HG02763 (cell line): ENCODE measurements around the gene CD86.

Source experiments
- ATAC-seq: cut with Tn5 transposase; IDR thresholded peaks from one replicate; pipeline ENCODE4 v1.9.1; 2021; ENCODE audit warnings: mild to moderate bottlenecking, moderate library complexity; ENCODE audit not compliant: unreplicated experiment

The CD86 gene

DNA sequence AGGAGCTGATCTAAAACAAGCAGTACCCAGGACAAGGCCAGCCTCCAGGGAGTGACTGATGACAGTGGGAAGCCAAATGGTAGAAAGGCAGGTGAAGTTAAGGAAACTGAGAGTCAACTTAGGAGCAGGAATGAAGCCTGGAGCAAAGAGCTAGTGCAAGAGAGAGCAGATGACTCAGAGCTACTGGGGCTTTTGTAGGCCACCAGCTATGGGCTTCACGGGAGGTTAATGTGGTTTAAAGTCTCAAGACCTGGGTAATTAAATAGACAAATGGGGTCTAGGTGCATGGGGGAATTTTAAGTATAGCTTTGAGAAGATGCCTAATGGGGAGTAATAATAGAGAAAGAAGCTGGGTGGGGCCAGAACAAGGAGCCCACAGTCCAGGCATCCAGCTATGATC lies 3.1 kb downstream of the CD86 start:
- no peak for ATAC-seq

DNA sequence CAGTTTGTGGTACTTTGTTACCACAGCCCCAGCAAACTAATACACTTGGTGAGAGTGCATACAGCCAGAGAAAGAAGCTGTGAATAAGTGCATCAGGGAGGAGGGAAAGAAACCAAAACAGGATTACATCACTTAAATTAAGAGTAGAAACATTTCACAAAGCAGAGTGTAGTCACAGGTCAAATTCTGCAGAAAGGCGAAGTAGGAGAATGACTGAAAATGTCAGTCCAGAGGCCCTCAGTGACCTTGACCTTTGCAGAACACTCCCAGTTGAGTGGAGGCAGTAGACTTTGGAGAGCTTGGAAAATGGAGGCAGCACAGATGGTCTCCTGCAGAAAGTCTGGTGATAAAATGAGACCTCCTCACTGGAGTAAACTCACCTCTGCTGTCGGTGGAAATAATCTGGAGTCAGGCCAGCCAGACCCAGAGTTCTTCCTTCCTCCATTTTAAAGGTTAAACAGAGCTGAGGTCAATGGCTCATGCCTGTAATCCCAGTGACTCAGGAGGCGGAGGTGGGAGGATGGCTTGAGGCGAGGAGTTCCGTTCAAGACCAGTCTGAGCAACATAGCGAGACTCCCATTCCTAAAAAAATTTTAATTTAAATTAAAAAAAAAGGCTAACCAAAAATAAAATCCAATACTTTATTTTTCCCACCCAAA lies 5.0 kb downstream of the CD86 start:
- ATAC-seq = no peak

DNA sequence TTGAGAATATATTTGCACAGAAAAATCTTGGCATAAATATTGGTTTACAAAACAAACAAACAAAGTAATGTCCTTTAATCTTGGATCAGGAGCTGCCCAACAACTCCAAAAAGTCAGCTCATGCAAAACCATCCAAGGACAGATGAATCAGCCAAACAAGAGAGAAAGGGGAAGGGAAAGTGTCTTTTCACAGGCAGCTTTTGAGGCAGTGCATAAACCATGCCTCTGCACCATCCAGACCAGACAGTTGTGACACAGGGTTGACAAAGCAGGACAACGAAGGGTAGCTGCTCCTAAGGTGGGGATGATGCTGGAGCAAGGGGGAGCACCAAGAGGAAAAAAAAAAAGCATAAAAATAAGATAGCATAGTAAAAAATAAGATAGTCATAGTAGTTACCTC lies 8.7 kb downstream of the CD86 start:
- ATAC-seq = no peak

DNA sequence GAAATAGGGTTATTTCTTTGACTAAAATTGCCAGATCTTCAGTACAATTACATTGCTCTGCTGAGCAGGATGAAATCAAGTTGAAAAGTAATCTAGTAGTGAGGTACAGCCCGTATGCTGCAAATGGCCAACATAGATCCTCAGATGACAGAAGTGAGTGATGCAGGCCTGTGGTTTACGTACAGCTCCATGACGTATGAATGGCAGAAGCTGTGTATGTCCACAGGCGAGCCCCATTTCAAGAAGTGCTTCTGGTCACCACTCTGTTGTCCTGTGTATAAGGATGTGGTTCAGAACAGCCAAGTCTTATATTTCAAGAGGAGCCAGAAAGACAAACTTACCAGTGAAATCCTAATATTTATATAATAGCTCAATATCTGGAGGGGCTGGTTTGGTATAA lies 9.2 kb downstream of the CD86 start:
- ATAC-seq = no peak

DNA sequence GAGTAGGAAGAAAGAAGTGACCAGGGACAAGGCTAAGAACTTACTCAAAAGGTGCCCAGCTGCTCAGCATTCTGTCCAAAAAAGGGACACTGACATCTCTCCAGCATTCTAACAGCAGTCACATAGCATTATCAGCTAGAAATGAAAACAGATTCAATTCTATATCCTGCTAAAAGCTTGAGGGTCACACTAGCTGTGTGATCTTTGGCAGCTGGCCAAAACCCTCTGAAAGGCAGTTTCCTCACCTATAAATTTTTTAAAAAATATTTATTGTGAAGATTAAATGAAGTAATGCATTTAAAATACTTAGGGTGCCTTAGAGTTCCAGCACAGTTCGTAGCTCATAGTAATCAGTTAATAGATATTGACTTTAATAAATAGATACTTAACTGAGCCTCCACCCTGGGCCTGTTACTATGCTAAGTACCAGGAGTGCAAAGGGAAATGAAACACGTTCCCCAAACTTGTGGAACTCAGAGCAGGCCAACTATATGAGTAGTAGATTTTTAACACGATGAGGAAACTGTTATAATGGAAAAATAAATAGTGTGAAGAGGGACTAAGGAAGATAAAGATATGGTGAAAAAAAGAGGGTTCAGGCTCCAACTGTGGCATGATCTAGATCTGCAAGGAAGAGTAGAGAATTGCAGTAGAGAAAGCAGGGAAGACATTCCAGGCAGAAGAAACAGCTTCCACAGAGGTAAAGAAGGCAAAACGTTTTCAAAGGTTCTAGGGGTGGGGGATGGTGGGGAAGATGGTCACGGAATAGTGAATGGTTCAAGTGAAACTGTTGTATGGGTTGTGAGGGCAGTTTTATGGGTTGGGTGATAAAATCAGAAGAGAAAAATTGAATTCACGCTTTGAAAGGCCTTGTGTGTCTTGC lies 11.4 kb downstream of the CD86 start:
- ATAC-seq = peak; percentile 11

DNA sequence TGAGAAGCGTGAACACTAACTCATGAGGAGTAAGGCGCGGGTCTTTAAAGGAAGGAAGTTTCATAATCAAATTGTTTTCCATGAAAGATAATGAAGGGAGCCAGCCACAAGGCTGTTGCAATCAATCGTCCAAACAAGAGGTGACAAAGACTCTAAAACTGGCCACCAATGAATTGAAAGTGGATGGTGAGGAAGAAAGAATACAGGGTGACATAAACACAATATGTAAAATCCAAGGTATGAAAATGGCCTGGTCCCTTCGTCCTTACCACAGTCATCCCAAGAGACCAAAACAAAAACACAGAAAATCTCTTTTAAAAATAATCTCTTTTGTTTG lies 12.0 kb downstream of the CD86 start:
- ATAC-seq = peak; percentile 61

DNA sequence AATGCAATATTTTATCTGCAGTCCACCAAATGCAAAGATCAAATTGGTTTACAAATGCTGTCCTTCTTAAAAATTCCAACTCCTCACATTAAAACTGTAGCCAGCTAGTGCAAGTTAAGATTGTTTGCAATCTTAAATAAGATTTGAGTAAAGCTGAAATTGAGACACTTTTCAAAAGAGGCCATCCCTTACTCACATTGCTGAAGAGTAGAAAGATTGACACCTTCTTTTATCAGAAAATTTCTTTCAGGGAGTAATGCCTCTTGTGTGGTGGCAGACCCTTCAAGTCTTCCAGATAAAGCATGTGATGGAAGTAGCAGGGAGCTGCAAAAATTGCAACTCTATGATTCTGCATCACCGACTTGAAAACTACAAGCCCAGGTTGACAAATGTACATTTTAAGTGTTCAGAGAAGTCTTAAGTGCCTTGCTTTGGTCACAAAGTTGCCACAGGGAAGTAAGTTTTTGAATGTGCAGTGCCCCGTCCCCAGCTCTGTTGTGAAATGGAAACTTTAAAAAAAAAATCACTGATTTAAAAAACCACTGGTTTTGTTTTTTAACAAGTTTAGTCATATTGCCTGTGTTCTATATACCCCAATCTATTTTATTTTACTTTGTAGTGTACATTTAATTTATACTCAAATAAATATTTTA lies 12.6 kb downstream of the CD86 start:
- ATAC-seq = peak; percentile 34

DNA sequence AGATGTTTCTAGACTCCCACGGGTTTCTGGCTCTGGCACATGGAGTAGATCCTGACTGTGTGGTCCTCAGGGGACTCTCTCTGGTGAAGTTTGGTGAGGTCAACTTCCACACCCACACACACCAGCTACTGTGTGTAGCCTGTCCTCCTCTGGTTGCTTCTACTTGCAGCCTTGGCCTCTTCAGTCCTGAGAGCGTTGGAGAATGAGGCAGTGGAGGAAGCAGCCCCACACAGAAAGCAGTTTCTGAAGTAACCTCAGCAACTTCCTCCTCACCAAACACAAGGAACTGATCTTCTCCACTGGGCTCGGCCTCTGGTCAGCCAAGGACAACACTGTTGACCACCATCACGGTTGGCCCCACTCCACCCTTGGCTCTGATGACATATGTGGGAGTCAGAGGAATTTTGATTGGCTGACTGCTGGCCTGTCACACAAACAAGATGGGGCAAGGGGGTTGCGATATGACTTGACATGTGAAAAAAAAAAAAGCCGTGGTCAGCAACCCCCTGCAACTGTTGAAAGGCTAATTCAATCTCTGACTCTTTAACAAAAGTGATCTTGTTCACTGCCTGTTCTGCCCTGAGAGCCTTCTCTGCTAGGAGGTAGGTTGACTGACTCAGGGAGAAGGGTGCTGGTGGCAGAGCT lies 19.6 kb downstream of the CD86 start:
- ATAC-seq = peak; percentile 54

DNA sequence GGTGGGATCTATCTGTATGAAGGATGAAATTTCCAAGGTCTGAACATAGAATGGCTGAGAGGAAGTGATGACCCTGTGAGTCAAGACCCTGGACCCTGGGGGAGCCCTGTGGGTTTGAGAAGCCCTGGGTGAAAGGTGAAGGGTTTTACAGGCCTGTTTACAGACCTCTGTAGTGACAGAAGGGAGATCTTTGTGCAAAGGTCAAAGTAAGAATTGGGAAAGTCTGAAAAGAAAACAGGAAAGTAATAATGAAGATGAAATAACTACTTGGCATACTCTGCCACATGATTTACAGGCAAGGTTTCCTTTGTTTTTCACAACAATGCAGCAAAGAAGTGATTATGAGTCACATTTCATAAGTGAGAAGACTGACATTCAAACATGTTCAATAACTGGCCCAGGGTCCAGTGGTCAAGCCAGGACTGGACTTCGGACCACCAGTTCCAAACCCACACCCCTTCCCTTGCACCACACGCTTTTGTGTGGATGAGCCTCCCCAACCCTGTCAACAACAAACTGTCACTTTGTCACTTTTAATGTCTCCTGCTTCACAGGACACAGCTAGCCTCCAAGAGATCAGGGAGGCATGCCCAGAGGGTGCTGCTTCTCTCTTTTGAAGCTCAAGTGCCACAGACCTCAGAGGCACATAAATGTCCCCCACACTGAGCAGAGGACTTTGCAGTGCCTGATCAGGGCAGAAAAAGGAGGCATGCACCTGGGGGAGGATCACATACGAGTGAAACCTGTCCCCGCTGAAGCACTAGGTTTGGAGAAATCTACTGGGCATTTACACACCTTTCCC lies 21.5 kb downstream of the CD86 start:
- peak; percentile 2 for ATAC-seq

DNA sequence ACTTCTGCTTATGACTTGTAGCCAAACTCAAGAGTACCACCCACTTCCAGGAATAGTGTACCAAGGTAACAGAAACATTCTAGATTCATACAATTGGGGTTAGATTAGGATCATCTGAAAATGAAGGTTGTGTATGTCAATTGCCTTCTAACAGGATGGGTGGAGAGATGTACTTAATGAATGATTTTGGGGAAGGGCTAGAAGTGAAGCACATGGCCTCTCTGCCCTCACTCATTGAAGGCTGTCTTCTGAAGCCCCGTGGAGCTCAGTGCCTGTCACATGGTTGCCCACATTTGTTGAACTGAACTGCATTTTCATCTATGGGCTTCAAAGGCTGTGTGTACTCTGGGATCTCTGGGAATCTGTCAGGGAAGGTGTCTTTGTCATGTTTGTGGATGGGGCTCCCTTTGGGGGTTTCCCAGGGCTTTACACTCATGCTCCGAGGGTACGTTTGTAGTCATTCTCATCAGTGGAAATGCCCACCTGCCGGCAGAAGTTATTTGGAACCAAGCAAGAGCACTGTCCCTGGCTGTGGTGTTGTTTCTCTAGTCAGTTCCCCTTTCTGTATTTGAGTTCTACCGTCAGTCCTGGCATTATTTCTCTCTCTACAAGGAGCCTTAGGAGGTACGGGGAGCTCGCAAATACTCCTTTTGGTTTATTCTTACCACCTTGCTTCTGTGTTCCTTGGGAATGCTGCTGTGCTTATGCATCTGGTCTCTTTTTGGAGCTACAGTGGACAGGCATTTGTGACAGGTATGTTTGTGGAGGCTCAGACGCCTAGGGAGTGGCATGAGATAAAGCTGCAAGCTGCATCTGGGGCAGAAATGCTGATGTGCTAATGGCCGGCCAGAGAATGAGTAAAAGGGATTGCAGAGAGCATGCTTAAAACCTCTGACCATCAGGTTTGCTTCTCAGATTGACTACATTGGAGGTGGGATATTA lies 22.4 kb downstream of the CD86 start:
- ATAC-seq = peak; percentile 24

DNA sequence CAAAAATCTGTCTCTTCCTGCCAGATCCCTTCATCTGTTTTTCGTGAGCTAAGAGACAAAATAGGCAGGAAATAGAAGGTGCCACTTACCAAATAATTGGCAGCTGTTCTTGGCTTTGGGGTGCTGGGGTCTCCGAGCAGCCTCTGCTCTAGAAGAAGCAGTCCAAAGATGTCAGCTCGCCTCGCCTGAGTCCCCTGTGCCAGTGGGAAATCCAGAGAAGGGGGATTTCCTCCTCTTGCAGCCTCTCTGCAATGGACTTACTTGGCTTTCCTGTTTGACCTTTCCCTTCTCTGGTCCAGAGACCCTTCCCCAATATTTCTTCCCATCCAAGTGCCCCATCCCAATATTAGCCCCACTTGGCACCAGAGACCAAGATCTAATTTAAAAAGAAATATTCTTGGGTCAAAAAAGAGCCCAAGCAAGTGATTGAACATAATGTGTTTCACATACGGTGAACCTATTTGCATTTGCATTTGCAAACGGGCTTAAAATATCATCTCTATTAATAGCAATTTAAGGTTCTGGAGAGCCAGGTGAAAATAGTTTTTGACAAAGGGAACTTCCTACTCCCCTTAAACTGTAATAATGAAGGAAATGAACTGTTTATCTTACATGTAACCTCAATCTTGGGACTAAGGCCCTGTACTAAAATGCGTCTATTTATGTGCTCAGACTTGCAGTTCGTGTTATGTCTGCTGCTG lies 23.2 kb downstream of the CD86 start:
- ATAC-seq = no peak

DNA sequence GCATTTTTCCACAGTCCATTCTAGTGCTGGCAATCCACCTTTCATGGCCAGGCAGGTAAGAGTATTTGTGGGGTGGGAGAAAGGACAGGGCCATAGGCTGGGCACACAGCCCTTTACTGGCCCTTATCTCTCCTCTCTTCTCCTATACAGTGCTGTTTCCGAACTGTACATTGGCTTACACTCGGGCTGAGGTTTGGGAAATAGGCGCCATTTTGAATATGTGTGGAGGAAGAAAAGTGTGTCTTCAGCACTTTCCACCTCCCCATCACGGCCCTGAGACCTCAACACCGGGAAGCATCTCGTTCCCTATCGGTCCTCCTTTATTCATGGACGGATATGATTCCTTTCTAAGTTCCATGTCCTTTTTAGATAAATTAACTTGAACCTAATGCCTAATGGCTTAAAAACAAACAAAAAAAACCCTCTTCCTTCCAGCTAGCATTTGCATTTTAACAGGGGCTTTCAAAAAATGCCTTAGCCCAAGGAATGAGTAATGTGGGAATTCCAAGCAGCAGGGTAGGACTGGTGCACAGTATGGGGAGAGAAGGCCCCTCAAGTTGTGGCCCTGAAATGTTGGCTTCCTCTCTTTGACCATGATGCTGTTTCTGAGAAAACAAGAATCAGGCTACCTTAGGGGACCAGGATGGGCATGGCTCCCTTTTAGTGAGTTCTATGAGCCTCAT lies 24.5 kb downstream of the CD86 start:
- no peak for ATAC-seq

DNA sequence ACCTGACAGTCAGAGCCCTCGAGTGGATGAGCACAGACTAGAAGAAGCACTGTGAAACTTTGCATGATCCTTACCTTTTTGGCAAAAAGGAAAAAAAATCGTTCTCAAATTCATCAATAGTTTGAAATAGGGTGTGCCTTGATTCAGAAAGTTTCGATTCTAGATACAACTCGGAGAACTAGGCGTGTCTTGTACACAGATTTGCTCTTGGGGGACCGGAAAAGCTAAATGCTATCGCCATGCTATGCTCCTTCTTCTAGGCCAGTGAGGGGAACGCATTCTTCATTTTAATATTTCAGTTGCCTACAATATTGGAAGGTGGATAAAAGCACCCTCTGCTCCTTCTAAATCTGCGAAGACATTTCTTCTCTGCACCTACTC lies 25.0 kb downstream of the CD86 start:
- ATAC-seq = no peak

DNA sequence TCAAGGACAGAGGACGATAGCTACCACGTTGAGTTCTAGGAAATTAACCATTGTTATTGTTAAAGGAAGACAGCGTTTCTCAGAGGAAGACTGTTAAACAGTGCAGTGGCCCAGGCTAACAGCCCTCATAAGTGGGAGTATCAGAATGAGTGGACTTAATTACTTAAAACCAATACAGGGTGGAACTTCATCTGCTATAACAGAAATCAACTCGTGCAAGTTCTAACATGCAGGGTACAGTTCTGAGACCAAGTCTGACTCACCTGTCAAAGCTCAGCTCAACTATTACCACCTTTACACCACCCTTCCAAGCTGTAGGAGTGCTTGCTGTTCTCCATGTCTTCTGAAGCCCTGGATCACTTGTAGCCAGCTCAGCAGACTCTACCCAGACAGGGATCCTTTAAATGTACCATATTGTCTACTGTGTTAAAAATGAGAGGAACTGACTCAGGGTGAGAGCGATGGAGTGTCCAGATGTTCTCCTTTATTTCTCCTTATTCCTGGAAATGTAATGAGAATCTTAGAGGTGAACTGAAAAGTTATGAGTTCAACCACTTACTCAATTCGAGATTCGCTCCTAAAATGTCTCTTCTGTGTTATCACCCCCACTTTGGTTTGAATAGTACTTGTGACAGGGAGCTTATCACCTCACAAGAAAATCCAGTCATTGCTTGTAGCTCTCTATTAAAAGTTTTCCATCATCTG lies 26.5 kb downstream of the CD86 start:
- ATAC-seq = no peak

DNA sequence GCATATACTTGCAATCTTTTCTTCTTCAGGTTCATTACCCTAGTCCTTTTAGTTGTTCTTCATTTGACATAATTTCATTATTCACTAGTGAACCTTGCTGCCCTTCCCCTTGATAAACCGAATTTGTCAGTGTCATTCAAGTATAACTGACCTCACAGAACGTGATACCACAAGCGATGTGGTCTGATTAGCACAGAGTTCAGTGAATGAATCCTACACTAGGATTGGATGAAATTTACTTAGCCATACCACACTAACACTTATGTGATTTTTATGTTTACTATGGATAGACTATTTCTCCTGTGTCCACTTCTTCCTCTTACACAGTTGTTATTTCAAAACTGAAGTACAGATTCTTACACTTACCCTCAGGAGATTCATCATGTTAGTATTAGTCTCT lies 27.2 kb downstream of the CD86 start:
- no peak for ATAC-seq

DNA sequence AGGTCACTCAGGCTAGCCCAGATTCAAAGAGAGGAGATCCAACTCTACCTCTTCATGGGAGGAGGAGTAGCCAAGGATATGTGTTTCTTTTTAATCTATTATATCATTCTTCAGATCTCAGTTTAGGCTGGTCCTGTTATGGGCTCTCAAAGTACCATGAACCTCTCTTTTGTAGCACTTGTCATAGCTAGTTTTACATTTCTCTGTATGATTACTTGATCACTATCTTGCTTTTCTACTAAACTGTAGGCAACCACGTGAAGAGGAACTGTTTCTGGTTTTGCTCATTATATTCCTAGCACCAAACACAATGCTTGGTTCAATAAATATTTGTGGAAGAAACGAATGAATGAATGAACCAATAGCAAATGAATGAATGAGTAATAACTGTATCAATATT lies 29.6 kb downstream of the CD86 start:
- no peak for ATAC-seq

DNA sequence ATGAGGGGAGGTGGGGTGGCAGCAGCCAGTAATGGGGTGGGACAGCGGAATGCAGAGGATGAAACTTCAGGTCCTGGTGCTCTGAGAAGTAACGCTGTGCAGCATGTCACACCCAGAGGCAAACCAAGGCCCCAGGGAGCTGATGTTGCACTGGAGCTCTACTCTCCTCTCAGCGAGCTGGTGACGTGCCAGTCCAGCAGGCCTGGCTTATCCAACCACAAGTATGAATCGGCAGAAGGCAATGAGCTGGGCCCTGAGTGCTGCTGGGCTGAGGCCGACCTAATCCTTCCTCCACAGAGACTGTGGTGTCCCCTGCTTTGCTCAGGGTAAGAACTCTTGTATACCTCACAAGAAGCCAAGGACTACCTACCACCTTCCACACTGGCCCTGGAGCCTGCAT lies 30.5 kb downstream of the CD86 start:
- no peak for ATAC-seq

DNA sequence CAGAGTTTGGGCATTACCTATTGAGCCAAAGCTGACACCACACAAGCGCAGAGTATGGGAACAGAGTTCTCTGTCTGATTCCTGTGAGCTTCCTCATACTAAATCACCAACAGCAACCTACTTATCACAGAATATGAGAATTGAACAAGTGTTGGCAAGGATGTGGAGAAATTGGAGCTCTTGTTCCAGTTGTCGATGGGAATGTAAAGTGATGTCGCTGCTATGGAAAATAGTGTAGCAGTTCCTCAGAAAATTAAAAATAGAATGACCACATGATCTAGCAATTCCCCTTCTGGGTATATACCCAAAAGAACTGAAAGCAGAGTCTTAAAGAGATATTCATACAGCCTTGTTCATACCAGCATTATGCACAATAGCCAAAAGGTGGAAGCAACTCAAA lies 33.4 kb downstream of the CD86 start:
- no peak for ATAC-seq
